IMR-90 (cell line): Measurements from ENCODE around the gene MYEOV. TPM values are rescaled to one million over a fixed set of nuclear protein-coding genes. Genes with fewer than 3 reads are reported as not detected.

ENCODE experiments used
- CTCF ChIP-seq: conservative IDR thresholded peaks from 2 replicates; pipeline ENCODE4 v1.5.1; 2012; ENCODE audit warnings: mild to moderate bottlenecking, low read depth, low read length, improper control_type of control experiment
- MXI1 ChIP-seq: IDR thresholded peaks from 2 replicates; pipeline ENCODE4 v1.6.1; 2012; ENCODE audit warnings: low read depth, mild to moderate bottlenecking, low read length, moderate library complexity, borderline replicate concordance
- NFE2L2 ChIP-seq: fragments of 150-350 bp; IDR thresholded peaks from 2 replicates; pipeline ENCODE4 v1.6.1; 2016; ENCODE audit warnings: low read depth, mild to moderate bottlenecking, low read length
- polyA plus RNA-seq, 3 experiments: library from polyadenylated mRNA; depleted of rRNA; stranded (reverse); fragments of >200 nt; gene quantifications; 2 replicates each; pipeline ENCODE4 v1.2.3, GENCODE V29; 2012; ENCODE audit warnings: low replicate concordance in 1 of 3
- total RNA-seq: library from RNA; depleted of rRNA; stranded (reverse); fragments of >200 nt; gene quantifications from 2 replicates; pipeline ENCODE4 v1.2.3, GENCODE V29; 2012

The MYEOV gene
- total and polyA plus RNA-seq, 2 of the 4 experiments (the other 2 are of a cell fraction), result 5.8 to 6.8 TPM

GRCh38 chr11:69320756-69321741, 27.1 kb downstream of the MYEOV start (continued):
- TF ChIP-seq CTCF, result no peak
- TF ChIP-seq MXI1, result no peak
- TF ChIP-seq NFE2L2, result no peak
